Left ventricle myocardium inferior (tissue), 1 donor: ENCODE data around the gene PWWP2B. TPM values are rescaled to one million over a fixed set of nuclear protein-coding genes. Genes with fewer than 3 reads are reported as not detected.

Experiments used
- DNase-seq: peaks from one replicate; pipeline ENCODE4 v3.0.0-alpha.2; 2020
- H3K27ac ChIP-seq: fragments of 200-600 bp; replicated peaks from 2 replicates; pipeline ENCODE4 v1.8.0; 2021
- H3K27me3 ChIP-seq: fragments of 200-600 bp; 2 replicates; pipeline ENCODE4 v1.8.0; 2021; ENCODE audit warnings: low read depth
- H3K36me3 ChIP-seq: fragments of 200-600 bp; 2 replicates; pipeline ENCODE4 v1.8.0; 2021
- H3K4me1 ChIP-seq: fragments of 200-600 bp; 2 replicates; pipeline ENCODE4 v1.8.0; 2021
- H3K4me3 ChIP-seq: fragments of 200-600 bp; 2 replicates; pipeline ENCODE4 v1.8.0; 2021; ENCODE audit warnings: mild to moderate bottlenecking, moderate library complexity
- H3K9me3 ChIP-seq: fragments of 200-600 bp; replicated peaks from 2 replicates; pipeline ENCODE4 v1.8.0; 2021
- intact Hi-C: fragments of 100-400 bp; cut with micrococcal nuclease; formaldehyde crosslinking; loops from one replicate; pipeline ENCODE4 v1.11.0; 2022
- total RNA-seq: library from RNA; stranded (reverse); fragmentation: NEBNext Ultra II Directional; extraction: Animal tissue kit (Norgen Biotek cat#: 25700); gene quantifications from one replicate; pipeline ENCODE4 v1.2.1, GENCODE V29; 2021
- TF ChIP-seq, protein P1 (sequence below): fragments of 200-600 bp; IDR thresholded peaks from 2 replicates; pipeline ENCODE4 v1.8.0; 2021; ENCODE audit warnings: antibody characterized with exemption, mild to moderate bottlenecking, borderline replicate concordance
- donor health status: DM: no; HTN: yes; CAD: no; lungs with severe emphysema.

Gene PWWP2B
- total RNA-seq, 1 donor from 2014 or later = 17.2 TPM

DNA sequence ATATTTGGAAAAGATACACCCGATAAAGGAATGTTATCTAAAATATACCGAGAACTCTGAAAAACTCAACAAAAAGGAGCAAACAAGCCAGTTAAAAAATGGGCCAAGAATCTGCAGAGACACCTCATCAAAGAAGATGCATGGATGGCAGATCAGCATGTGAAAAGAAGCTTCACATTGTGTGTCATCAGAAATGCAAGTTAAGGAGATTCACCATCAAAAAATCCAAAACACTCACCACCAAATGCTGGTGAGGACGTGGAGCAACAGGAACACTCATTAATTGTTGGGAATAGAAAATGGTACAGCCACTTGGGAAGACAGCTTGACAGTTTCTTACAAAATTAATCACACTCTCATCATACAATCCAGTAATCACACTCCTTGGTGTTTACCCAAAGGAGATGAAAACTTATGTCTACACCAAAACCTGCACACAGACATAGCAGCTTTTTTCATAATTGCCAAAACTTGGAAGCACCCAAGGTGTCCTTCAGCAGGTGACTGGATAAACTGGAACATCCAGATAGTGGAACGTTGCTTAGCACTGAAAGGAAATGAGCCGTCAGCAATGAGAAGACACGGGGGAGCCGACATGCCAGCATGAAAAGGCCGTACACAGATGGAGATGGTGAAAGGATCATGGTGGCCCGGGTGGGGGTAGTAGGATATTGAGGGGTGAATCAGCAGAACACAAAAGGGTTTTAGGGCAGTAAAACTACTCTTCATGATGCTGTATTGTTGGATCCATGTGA is 27.9 kb upstream of the PWWP2B start:
- DNase-seq = no peak
- TF ChIP-seq, protein P1, sequence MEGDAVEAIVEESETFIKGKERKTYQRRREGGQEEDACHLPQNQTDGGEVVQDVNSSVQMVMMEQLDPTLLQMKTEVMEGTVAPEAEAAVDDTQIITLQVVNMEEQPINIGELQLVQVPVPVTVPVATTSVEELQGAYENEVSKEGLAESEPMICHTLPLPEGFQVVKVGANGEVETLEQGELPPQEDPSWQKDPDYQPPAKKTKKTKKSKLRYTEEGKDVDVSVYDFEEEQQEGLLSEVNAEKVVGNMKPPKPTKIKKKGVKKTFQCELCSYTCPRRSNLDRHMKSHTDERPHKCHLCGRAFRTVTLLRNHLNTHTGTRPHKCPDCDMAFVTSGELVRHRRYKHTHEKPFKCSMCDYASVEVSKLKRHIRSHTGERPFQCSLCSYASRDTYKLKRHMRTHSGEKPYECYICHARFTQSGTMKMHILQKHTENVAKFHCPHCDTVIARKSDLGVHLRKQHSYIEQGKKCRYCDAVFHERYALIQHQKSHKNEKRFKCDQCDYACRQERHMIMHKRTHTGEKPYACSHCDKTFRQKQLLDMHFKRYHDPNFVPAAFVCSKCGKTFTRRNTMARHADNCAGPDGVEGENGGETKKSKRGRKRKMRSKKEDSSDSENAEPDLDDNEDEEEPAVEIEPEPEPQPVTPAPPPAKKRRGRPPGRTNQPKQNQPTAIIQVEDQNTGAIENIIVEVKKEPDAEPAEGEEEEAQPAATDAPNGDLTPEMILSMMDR = no peak
- H3K36me3 ChIP-seq = peaks cover 22% of the 10 kb centered on the region
- H3K27me3 ChIP-seq = peaks cover 4% of the 10 kb centered on the region
- intact Hi-C loops = no loop called here
- H3K9me3 ChIP-seq = peaks cover 9% of the 10 kb centered on the region
- no peak overlapping the region for H3K4me3 ChIP-seq
- H3K4me1 ChIP-seq = no peaks in the 10 kb centered on the region
- no peak overlapping the region for H3K27ac ChIP-seq

DNA sequence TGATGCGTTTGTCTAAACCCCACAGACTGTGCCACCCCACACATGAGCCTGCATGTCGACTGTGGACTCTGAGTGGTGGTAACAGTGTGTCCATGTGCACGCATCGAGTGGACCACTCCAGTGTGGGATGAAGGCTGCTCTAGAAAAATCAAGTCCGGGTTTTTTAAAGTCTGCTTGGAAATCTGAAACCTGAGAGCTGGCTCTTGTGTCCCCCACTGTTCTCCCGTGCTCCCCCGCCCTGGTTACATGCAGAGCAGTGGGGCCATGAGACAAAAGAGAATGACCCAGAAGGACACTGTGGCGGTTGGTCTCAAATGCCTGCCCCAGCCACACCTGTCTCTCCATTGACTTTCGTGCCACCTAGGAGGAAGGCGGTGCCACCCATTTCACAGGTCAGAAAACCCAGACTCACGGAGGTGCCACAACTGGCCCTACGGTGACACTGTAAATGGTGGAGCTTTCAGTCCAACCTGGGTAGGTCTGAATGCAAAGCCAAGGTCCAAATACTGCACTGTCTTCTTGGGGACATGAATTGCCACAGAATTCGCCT is 27.3 kb upstream of the PWWP2B start:
- no peaks in the 10 kb centered on the region for H3K4me1 ChIP-seq
- DNase-seq = no peak
- no peak overlapping the region for H3K27ac ChIP-seq
- H3K36me3 ChIP-seq = peaks cover 22% of the 10 kb centered on the region
- H3K27me3 ChIP-seq = peaks cover 4% of the 10 kb centered on the region
- peaks cover 9% of the 10 kb centered on the region for H3K9me3 ChIP-seq
- TF ChIP-seq, protein P1 = no peak
- no peak overlapping the region for H3K4me3 ChIP-seq
- intact Hi-C loops = no loop called here

DNA sequence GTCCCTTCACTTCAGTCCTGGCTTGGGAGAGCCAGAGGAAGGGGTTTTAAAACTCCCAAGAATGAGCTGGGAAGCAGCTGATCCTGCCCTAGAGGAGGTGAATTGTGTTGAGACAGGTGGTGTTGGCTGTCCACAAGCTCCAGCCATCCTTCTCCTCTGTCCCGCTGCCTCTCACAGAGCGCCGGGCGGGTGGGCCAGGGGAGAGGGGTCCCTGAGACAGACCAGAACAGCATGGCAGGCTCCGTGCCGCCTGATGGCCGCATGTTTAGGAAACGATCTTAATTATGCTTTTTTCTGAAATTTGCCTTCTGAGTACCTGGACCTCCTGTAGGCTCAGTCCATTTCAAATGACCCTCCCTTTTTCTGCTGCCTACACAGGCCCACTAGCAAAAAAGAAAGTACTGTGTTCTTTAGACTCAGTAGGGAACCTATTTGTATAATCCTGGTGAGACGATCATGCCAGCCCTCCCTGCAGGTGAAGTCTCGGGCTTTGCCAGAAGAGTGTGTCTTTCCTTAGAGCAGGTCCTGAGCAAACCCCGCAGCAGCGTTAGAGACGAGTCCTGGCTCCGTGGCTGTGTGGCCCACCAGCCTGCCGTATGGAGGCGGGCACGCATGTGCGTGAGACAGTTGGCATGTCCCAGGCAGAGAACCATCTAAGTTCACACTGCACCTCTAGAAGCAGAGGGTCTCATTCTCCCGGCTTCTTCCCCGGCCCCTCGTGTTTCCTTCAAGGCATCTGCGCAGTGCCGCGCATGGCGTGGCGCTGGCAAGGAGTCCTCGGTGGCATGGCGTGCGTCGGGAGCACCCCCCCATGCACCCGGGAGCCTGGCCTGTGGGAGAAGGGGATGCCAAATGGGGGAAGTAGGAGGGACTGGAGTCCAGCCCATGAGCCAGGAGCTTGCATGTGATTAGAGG is 26.3 kb upstream of the PWWP2B start:
- H3K4me1 ChIP-seq = no peaks in the 10 kb centered on the region
- TF ChIP-seq, protein P1 = no peak
- no peak overlapping the region for H3K27ac ChIP-seq
- DNase-seq = no peak
- H3K36me3 ChIP-seq = peaks cover 16% of the 10 kb centered on the region
- peaks cover 9% of the 10 kb centered on the region for H3K9me3 ChIP-seq
- no peak overlapping the region for H3K4me3 ChIP-seq
- intact Hi-C loops = no loop called here
- peaks cover 4% of the 10 kb centered on the region for H3K27me3 ChIP-seq

DNA sequence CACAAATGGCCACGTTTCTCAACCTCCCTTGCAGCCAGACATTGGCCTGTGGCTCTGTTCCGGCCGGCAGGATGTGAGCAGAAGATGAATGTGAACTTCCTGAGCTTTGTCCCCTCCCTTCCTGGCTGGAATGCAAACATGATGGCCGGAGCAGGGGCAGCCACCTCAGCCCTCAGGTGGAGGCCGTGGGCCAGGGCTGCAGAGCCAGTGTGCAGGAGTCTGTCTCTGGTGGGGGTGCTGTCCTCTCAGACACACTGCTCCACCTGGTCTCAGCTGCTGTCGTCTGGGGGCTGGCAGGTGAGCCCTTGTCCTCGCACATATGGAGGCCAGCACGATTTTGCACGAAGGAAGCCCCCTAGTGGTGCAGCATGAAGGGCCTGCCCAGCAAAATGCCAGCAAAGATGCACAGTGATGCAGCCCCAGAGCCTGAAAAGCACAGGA is 25.3 kb upstream of the PWWP2B start:
- DNase-seq = no peak
- intact Hi-C loops = no loop called here
- Histone ChIP-seq H3K9me3 (peaks cover 9% of the 10 kb centered on the region), H3K4me1 (no peaks in the 10 kb centered on the region), H3K4me3 (no peak overlapping the region), H3K36me3 (peaks cover 7% of the 10 kb centered on the region), H3K27ac (no peak overlapping the region), H3K27me3 (peaks cover 4% of the 10 kb centered on the region)
- TF ChIP-seq, protein P1 = no peak

DNA sequence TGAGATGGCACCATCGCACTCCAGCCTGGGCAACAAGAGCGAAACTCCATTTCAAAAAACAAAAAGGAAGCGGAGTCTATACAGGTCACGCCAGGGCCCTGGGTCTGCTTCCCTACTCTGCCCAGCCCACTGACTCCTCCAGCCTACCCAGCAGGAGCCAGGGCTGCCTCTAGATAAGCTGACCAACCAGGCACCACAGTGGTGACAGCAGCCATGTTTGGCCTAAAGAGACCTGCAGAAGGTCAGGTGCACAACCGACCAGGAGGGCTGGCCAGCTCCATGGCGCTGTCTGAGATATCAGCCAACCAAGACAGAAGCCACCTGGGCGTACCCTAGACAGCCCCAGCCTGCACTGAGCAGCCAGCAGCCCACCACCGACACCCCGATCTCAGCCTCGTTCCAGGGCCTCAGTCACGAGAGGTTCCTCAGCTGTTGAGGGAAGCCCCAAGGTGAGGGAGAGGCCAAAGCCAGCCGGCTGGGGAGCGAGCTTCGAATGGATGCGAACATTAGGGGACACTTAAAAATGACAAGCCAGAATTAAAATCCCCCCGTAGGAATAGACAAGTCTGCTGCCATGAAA is 24.4 kb upstream of the PWWP2B start:
- peaks cover 7% of the 10 kb centered on the region for H3K9me3 ChIP-seq
- intact Hi-C loops = no loop called here
- no peak for DNase-seq
- no peak overlapping the region for H3K4me3 ChIP-seq
- peaks cover 4% of the 10 kb centered on the region for H3K27me3 ChIP-seq
- no peaks in the 10 kb centered on the region for H3K4me1 ChIP-seq
- TF ChIP-seq, protein P1 = no peak
- H3K27ac ChIP-seq = no peak overlapping the region
- no peaks in the 10 kb centered on the region for H3K36me3 ChIP-seq
